ENCODE measurements around the gene TUSC2. TPM values are rescaled to one million over a fixed set of nuclear protein-coding genes. Genes with fewer than 3 reads are reported as not detected.

The TUSC2 gene
- total and polyA plus RNA-seq, 2 of the 8 experiments (the other 6 are each of a cell fraction or from before 2014, with no cell fraction given), result 33.3 to 65.4 TPM

GRCh38 chr3:50340448-50341329, 12.7 kb upstream of the TUSC2 start, which contains the start of gene RASSF1 (continued):
- TF ChIP-seq, protein P1, sequence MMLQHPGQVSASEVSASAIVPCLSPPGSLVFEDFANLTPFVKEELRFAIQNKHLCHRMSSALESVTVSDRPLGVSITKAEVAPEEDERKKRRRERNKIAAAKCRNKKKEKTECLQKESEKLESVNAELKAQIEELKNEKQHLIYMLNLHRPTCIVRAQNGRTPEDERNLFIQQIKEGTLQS (IDR thresholded peaks at IDR 0.05; ENCODE audit: insufficient read depth, low read depth, low read length), result no peak
- no peak for TF ChIP-seq GABPA (IDR thresholded peaks at IDR 0.05; ENCODE audit: borderline replicate concordance, insufficient read depth, low read length)
- TF ChIP-seq TBP (IDR thresholded peaks at IDR 0.05; ENCODE audit: low read depth, low read length), result no peak
- TF ChIP-seq KDM4A (IDR thresholded peaks at IDR 0.05; ENCODE audit: low read depth, low read length, severe bottlenecking), result peak; percentile 94
- TF ChIP-seq CHD1 (IDR thresholded peaks at IDR 0.05; ENCODE audit: low read depth, low read length), result no peak
- TF ChIP-seq RNF2 (IDR thresholded peaks at IDR 0.05; ENCODE audit: borderline replicate concordance, low read depth, low read length, missing control alignments, poor library complexity, severe bottlenecking), result peak; percentile 44
- TF ChIP-seq RBBP5 (IDR thresholded peaks at IDR 0.05; ENCODE audit: borderline replicate concordance, low read depth, low read length), result no peak; the same call in 1 of the 2 replicates
- TF ChIP-seq JUND (IDR thresholded peaks at IDR 0.05; ENCODE audit: low read length), result no peak
- TF ChIP-seq SP4 (IDR thresholded peaks at IDR 0.05; ENCODE audit: low read length), result 0 out of 2 replicates have a peak, but pooled peaks have one; percentile 38
- no peak for TF ChIP-seq RFX5 (IDR thresholded peaks at IDR 0.05; ENCODE audit: borderline replicate concordance, low read depth, low read length)
- no peak for TF ChIP-seq RAD21 (IDR thresholded peaks at IDR 0.05 in 1 of 2, conservative IDR thresholded peaks at IDR 0.05 in 1 of 2; ENCODE audit: low read depth in 2 of 2, low read length in 2 of 2)
- no peak for TF ChIP-seq TEAD4 (IDR thresholded peaks at IDR 0.05; ENCODE audit: low read depth, low read length)
- peak; percentile 83 for TF ChIP-seq SUZ12 (IDR thresholded peaks at IDR 0.05; ENCODE audit: low read length)
- TF ChIP-seq E2F6 (IDR thresholded peaks at IDR 0.05), result peak; percentile 53
- peak; percentile 51 for TF ChIP-seq ASH2L (IDR thresholded peaks at IDR 0.05; ENCODE audit: low read length)
- TF ChIP-seq CTBP2 (IDR thresholded peaks at IDR 0.05; ENCODE audit: borderline replicate concordance, insufficient read depth, insufficient read length, low read length), result no peak
- peak; percentile 89 for TF ChIP-seq MAX (IDR thresholded peaks at IDR 0.05)
- TF ChIP-seq TAF7 (optimal IDR thresholded peaks at IDR 0.05; ENCODE audit: borderline replicate concordance, low read depth, low read length), result no peak
- no peak for TF ChIP-seq SP2 (IDR thresholded peaks at IDR 0.05; ENCODE audit: low read length)
- TF ChIP-seq TCF12 (IDR thresholded peaks at IDR 0.05; ENCODE audit: low read depth, low read length), result no peak
- TF ChIP-seq SIRT6 (IDR thresholded peaks at IDR 0.05; ENCODE audit: low read length), result no peak
- TF ChIP-seq CEBPB (IDR thresholded peaks at IDR 0.05; ENCODE audit: low read depth, low read length), result no peak
